ENCODE results near the gene ORM2. TPM values are rescaled to one million over a fixed set of nuclear protein-coding genes. Genes with fewer than 3 reads are reported as not detected.

ORM2 gene
- total and polyA plus RNA-seq, 7 donors = 0.68 TPM; not detected in 6

GRCh38 chr9:114300153-114300845 lies 29.4 kb upstream of the ORM2 start:
- Histone ChIP-seq H3K36me3 (ENCODE audit: insufficient read depth in 1 of 2, low read depth in 1 of 2) (peaks cover 0 to 58% of the 10 kb centered on the region in 2 donors), H3K9me3 (peaks cover 13% of the 10 kb centered on the region), H3K4me3 (no peak overlapping the region), H3K4me1 (no peaks in the 10 kb centered on the region), H3K27me3 (ENCODE audit: insufficient read depth in 3 of 3, low read length in 2 of 3) (no peaks in the 10 kb centered on the region), H3K27ac (no peak overlapping the region)
- 91 to 100% (median 100%) methylated on average over 4 of the region's 4 CpGs for WGBS, 3 donors
- ATAC-seq (no peak), DNase-seq (no peak)
- no peak for TF ChIP-seq CTCF (IDR thresholded peaks at IDR 0.05)
- intact Hi-C loops (cut with DNase I) = no loop called here

GRCh38 chr9:114300846-114301797 lies 28.5 kb upstream of the ORM2 start:
- H3K36me3 ChIP-seq (ENCODE audit: insufficient read depth in 1 of 2, low read depth in 1 of 2) = peaks cover 0 to 51% of the 10 kb centered on the region in 2 donors
- no peaks in the 10 kb centered on the region for H3K4me1 ChIP-seq
- DNase-seq (no peak), ATAC-seq (no peak)
- H3K4me3 ChIP-seq = no peak overlapping the region
- H3K27ac ChIP-seq = no peak overlapping the region
- WGBS, 3 donors = 94 to 96% (median 95%) methylated on average over 28 to 31 of the region's 31 CpGs
- TF ChIP-seq CTCF (IDR thresholded peaks at IDR 0.05) = no peak
- H3K9me3 ChIP-seq = peaks cover 6% of the 10 kb centered on the region
- H3K27me3 ChIP-seq (ENCODE audit: insufficient read depth in 3 of 3, low read length in 2 of 3) = no peaks in the 10 kb centered on the region
- intact Hi-C loops (cut with DNase I) = no loop called here

GRCh38 chr9:114301798-114302565 lies 27.7 kb upstream of the ORM2 start:
- Histone ChIP-seq H3K27me3 (ENCODE audit: insufficient read depth in 3 of 3, low read length in 2 of 3) (no peaks in the 10 kb centered on the region), H3K9me3 (no peaks in the 10 kb centered on the region), H3K4me3 (no peak overlapping the region), H3K4me1 (no peaks in the 10 kb centered on the region), H3K27ac (no peak overlapping the region), H3K36me3 (ENCODE audit: insufficient read depth in 1 of 2, low read depth in 1 of 2) (peaks cover 0 to 42% of the 10 kb centered on the region in 2 donors)
- DNase-seq (no peak), ATAC-seq (no peak)
- 86 to 87% (median 87%) methylated on average over 15 of the region's 15 CpGs for WGBS, 3 donors
- intact Hi-C loops (cut with DNase I) = no loop called here
- TF ChIP-seq CTCF (IDR thresholded peaks at IDR 0.05) = no peak

- H3K36me3 ChIP-seq (ENCODE audit: insufficient read depth in 1 of 2, low read depth in 1 of 2) = peaks cover 0 to 37% of the 10 kb centered on the region in 2 donors
- no peaks in the 10 kb centered on the region for H3K9me3 ChIP-seq
- TF ChIP-seq CTCF (IDR thresholded peaks at IDR 0.05) = no peak
- no peaks in the 10 kb centered on the region for H3K27me3 ChIP-seq (ENCODE audit: insufficient read depth in 3 of 3, low read length in 2 of 3)
- ATAC-seq = no peak
- WGBS, 3 donors = 68 to 81% (median 71%) methylated on average over 6 of the region's 6 CpGs
- no peak for DNase-seq
- H3K4me3 ChIP-seq = no peak overlapping the region
- H3K4me1 ChIP-seq = no peaks in the 10 kb centered on the region
- intact Hi-C loops (cut with DNase I) = no loop called here
- H3K27ac ChIP-seq = no peak overlapping the region
Measured at GRCh38 chr9:114302727-114303126, 26.9 kb upstream of the ORM2 start.

Data from psoas muscle (tissue), 8 donors.